ENCODE measurements around the gene OGFR. TPM values are rescaled to one million over a fixed set of nuclear protein-coding genes. Genes with fewer than 3 reads are reported as not detected.
A peak's percentile ranks its signal among the peaks of the same experiment; 100 is the strongest.

OGFR gene
- total and polyA plus RNA-seq, 12 donors: 9.3 to 157 (median 45.0) TPM

DNA sequence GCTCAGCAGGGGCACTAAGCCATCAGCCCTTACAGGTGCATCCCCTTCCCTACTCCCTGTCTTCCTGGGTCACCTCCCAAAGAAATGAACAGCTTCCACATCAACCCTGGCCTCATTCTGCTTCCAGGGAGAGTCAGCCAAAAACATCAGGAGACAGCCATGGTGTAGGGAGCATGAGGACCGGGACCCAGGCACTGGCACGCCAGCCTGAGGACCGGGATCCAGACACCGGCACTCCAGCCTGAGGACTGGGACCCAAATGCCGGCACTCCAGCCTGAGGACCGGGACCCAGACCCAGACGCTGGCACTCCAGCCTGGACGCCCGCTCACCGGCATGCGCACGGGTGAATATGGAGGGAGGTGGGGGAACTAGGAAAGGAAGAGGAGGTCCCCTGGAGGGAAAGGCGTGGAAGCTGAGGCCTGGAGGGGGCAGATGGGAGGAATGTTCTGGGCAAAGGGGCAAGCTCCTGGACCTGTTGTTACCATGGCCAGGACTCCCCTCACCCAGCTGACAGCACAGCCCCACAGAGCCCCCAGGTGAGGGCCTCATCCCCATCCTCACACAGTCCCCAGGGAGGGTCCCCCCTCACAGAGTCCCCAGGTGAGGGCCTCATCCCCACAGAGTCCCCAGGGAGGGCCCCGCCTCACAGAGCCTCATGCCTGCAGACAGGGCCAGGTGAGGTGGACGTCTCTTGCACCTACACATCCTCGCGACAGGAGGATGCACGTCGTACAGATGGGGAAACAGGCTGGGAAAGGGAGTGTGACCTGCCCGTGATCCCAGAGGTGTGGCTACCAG, 34.3 kb upstream of the OGFR start:
- H3K36me3 ChIP-seq (replicated peaks in 1 of 2): no peaks in the 10 kb centered on the region
- H3K4me1 ChIP-seq (replicated peaks in 1 of 2): peaks cover 8 to 15% of the 10 kb centered on the region in 2 donors
- no peaks in the 10 kb centered on the region for H3K9me3 ChIP-seq (replicated peaks in 1 of 3)
- H3K27me3 ChIP-seq: no peaks in the 10 kb centered on the region
- intact Hi-C loops (cut with DNase I): no loop called here
- H3K27ac ChIP-seq: no peak overlapping the region
- H3K4me3 ChIP-seq: no peak overlapping the region
- TF ChIP-seq POLR2A (IDR thresholded peaks at IDR 0.05): no peak
- TF ChIP-seq, protein P1, sequence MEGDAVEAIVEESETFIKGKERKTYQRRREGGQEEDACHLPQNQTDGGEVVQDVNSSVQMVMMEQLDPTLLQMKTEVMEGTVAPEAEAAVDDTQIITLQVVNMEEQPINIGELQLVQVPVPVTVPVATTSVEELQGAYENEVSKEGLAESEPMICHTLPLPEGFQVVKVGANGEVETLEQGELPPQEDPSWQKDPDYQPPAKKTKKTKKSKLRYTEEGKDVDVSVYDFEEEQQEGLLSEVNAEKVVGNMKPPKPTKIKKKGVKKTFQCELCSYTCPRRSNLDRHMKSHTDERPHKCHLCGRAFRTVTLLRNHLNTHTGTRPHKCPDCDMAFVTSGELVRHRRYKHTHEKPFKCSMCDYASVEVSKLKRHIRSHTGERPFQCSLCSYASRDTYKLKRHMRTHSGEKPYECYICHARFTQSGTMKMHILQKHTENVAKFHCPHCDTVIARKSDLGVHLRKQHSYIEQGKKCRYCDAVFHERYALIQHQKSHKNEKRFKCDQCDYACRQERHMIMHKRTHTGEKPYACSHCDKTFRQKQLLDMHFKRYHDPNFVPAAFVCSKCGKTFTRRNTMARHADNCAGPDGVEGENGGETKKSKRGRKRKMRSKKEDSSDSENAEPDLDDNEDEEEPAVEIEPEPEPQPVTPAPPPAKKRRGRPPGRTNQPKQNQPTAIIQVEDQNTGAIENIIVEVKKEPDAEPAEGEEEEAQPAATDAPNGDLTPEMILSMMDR (IDR thresholded peaks at IDR 0.05): no peak
- DNase-seq: no peak
- 93 to 96% (median 94%) methylated on average over 19 to 20 of the region's 20 CpGs for WGBS, 4 donors

DNA sequence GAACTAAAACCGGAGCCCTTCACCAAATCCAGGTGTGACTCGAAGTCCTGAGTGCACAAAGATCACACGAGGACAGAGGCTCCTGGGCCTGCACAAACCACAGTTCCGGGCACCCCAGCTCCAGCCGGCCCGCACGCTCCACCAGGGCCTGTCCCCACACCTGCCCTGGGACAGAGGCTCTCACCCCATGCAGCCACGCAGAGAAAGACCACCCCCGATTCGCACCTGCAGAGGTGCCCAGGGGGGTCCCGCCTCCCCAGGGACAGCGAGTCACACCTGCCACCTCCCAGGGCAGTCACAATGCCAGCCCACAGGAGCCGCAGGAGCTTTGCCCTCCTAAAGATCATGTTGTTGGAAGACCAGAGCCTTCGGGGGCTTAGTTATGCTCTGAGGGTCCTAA, 33.7 kb upstream of the OGFR start:
- no peak for DNase-seq
- intact Hi-C loops (cut with DNase I): no loop called here
- no peaks in the 10 kb centered on the region for H3K36me3 ChIP-seq (replicated peaks in 1 of 2)
- H3K27me3 ChIP-seq: peaks cover 3% of the 10 kb centered on the region
- peaks cover 8 to 15% of the 10 kb centered on the region in 2 donors for H3K4me1 ChIP-seq (replicated peaks in 1 of 2)
- no peak overlapping the region for H3K4me3 ChIP-seq
- H3K27ac ChIP-seq: no peak overlapping the region
- no peaks in the 10 kb centered on the region for H3K9me3 ChIP-seq (replicated peaks in 1 of 3)
- TF ChIP-seq POLR2A (IDR thresholded peaks at IDR 0.05): no peak
- TF ChIP-seq, protein P1 (IDR thresholded peaks at IDR 0.05): no peak
- 83 to 91% (median 87%) methylated on average over 1 to 14 of the region's 14 CpGs for WGBS, 4 donors

DNA sequence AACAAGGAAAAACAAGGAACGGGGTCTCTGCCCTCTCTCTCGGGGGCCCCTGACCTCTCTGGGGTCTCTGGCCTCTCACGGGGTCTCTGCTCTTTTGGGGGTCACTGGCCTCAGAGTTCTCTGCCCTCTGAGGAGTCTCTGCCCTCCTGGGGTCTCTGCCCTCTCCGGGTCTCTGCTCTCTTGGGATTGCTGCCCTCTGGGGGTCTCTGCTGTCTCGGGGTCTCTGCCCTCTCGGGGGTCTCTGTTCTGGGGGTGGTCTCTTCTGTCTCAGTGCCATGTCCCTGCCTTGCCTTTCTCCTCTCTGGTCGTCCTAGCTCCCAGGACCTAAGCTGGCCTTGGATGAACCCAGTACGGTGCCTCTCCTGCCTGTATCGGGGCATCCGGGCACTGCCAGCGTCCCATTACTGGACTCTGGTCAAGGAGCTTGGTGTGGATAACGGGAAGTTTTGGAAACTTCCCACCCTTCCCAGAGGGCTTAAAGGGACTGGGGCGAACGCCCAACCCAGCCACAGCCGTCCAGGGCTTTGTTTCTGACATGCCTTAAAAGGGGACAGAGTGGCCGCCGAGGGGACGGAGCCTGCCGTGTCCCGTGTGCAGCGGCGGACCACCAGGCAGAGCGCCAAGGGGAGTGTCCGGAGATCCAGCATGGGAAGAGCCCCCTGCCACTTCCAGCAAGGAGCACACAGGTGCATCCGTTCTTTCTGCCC, 33.1 kb upstream of the OGFR start:
- 79 to 88% (median 82%) methylated on average over 19 to 25 of the region's 25 CpGs for WGBS, 4 donors

DNA sequence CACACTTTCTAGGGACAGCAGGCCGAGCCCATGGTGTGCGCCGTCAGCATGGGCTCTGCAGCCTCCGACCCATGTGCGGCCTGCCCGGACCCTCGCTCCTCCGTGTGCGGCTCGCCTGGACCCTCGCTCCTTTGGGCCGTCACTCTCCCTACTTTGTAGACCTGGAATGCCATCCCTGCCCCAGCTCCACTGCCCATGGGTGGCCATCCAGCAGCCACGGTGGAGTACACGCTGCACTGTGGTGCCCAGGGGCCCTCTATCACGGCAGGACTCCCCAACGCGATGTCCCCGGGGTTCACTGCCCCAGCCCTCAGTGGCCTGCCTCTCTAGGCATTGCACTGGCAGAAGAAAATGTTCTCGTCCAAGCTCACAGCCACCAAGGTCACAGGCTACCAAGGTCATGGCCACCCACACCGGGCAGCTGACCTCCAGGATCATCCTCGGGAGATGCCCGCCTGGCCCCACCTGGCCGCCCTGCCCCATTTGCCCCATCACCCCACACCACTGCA, 32.5 kb upstream of the OGFR start:
- Histone ChIP-seq H3K4me1 (replicated peaks in 1 of 2) (peaks cover 8 to 15% of the 10 kb centered on the region in 2 donors), H3K27ac (peak overlapping the region in 1 of 5 donors; percentile 14), H3K27me3 (peaks cover 3% of the 10 kb centered on the region), H3K4me3 (no peak overlapping the region), H3K9me3 (replicated peaks in 1 of 3) (no peaks in the 10 kb centered on the region), H3K36me3 (replicated peaks in 1 of 2) (no peaks in the 10 kb centered on the region)
- TF ChIP-seq, protein P1 (IDR thresholded peaks at IDR 0.05): no peak
- no peak for TF ChIP-seq POLR2A (IDR thresholded peaks at IDR 0.05)
- WGBS, 4 donors: 75 to 82% (median 80%) methylated on average over 18 to 23 of the region's 23 CpGs
- intact Hi-C loops (cut with DNase I): no loop called here
- DNase-seq: no peak

More for the DNA sequence above, 33.1 kb upstream of the OGFR start:
- Histone ChIP-seq H3K27ac (no peak overlapping the region), H3K9me3 (replicated peaks in 1 of 3) (no peaks in the 10 kb centered on the region), H3K27me3 (peaks cover 3% of the 10 kb centered on the region), H3K4me1 (replicated peaks in 1 of 2) (peaks cover 8 to 15% of the 10 kb centered on the region in 2 donors), H3K4me3 (no peak overlapping the region), H3K36me3 (replicated peaks in 1 of 2) (no peaks in the 10 kb centered on the region)
- no peak for DNase-seq
- TF ChIP-seq, protein P1 (IDR thresholded peaks at IDR 0.05): no peak
- TF ChIP-seq POLR2A (IDR thresholded peaks at IDR 0.05): no peak
- intact Hi-C loops (cut with DNase I): no loop called here

All from adrenal gland (tissue), 12 donors.